Skeletal muscle tissue (tissue), 4 donors: Measurements from ENCODE around the gene TMEM54. TPM values are rescaled to one million over a fixed set of nuclear protein-coding genes. Genes with fewer than 3 reads are reported as not detected.

Experiments used
- H3K27ac ChIP-seq: one replicate; pipeline ENCODE4 v1.7.0; 2013; ENCODE audit warnings: mild to moderate bottlenecking, low read depth, low read length, inconsistent platforms
- H3K27me3 ChIP-seq, 3 donors: one replicate each; pipeline ENCODE4 v1.7.0; 2013; ENCODE audit warnings: low read length in 3 of 3; ENCODE audit not compliant: control insufficient read depth in 3 of 3, insufficient read depth in 3 of 3
- H3K36me3 ChIP-seq, 3 donors: one replicate each; pipeline ENCODE4 v1.7.0; 2013; ENCODE audit warnings: low read length in 3 of 3; ENCODE audit not compliant: control insufficient read depth in 3 of 3, insufficient read depth in 3 of 3
- H3K4me1 ChIP-seq, 3 donors: one replicate each; pipeline ENCODE4 v1.7.0; 2013; ENCODE audit warnings: low read length in 3 of 3, mild to moderate bottlenecking in 3 of 3; ENCODE audit not compliant: control insufficient read depth in 3 of 3, insufficient read depth in 3 of 3
- H3K4me3 ChIP-seq, 3 donors: one replicate each; pipeline ENCODE4 v1.7.0; 2013; ENCODE audit warnings: low read length in 3 of 3
- H3K9ac ChIP-seq, 3 donors: one replicate each; pipeline ENCODE4 v1.7.0; 2013; ENCODE audit warnings: low read length in 3 of 3, mild to moderate bottlenecking in 3 of 3, moderate library complexity in 2 of 3, low read depth in 1 of 3
- H3K9me3 ChIP-seq, 3 donors: one replicate each; pipeline ENCODE4 v1.7.0; 2013; ENCODE audit warnings: low read length in 3 of 3; ENCODE audit not compliant: control insufficient read depth in 3 of 3
- total RNA-seq: library from RNA; depleted of rRNA; stranded (reverse); fragments of >200 nt; gene quantifications from one replicate; pipeline ENCODE4 v1.2.3, GENCODE V29; 2014
- donor health status: Osteomylitis.

Gene TMEM54
- total RNA-seq, 1 donor from 2014 or later = 5.2 TPM

GRCh38 chr1:32891241-32891570 is 10.0 kb downstream of the TMEM54 start:
- H3K4me3 ChIP-seq = no peak overlapping the region
- no peak overlapping the region for H3K27ac ChIP-seq
- peaks cover 0 to 6% (median 0%) of the 10 kb centered on the region in 3 donors for H3K4me1 ChIP-seq
- H3K9ac ChIP-seq = no peak overlapping the region
- H3K36me3 ChIP-seq = no peaks in the 10 kb centered on the region
- H3K27me3 ChIP-seq = peaks cover 45 to 65% (median 51%) of the 10 kb centered on the region in 3 donors
- H3K9me3 ChIP-seq = no peaks in the 10 kb centered on the region

GRCh38 chr1:32890516-32891240 is 10.5 kb downstream of the TMEM54 start:
- no peak overlapping the region for H3K9ac ChIP-seq
- peaks cover 0 to 6% (median 0%) of the 10 kb centered on the region in 3 donors for H3K4me1 ChIP-seq
- H3K9me3 ChIP-seq = no peaks in the 10 kb centered on the region
- no peak overlapping the region for H3K27ac ChIP-seq
- no peak overlapping the region for H3K4me3 ChIP-seq
- no peaks in the 10 kb centered on the region for H3K36me3 ChIP-seq
- peaks cover 49 to 68% (median 56%) of the 10 kb centered on the region in 3 donors for H3K27me3 ChIP-seq

- H3K9me3 ChIP-seq = no peaks in the 10 kb centered on the region
- peaks cover 58 to 66% (median 62%) of the 10 kb centered on the region in 3 donors for H3K27me3 ChIP-seq
- H3K27ac ChIP-seq = no peak overlapping the region
- no peak overlapping the region for H3K9ac ChIP-seq
- no peak overlapping the region for H3K4me3 ChIP-seq
- H3K36me3 ChIP-seq = no peaks in the 10 kb centered on the region
- peaks cover 0 to 6% (median 0%) of the 10 kb centered on the region in 3 donors for H3K4me1 ChIP-seq
These were observed 11.4 kb downstream of the TMEM54 start for GRCh38 chr1:32889731-32890278.

GRCh38 chr1:32888677-32889420 is 12.3 kb downstream of the TMEM54 start:
- Histone ChIP-seq H3K27ac (no peak overlapping the region), H3K4me3 (no peak overlapping the region), H3K27me3 (peaks cover 60 to 63% (median 62%) of the 10 kb centered on the region in 3 donors), H3K9ac (no peak overlapping the region), H3K9me3 (no peaks in the 10 kb centered on the region), H3K36me3 (no peaks in the 10 kb centered on the region), H3K4me1 (peaks cover 0 to 6% (median 0%) of the 10 kb centered on the region in 3 donors)

GRCh38 chr1:32888134-32888533 is 13.1 kb downstream of the TMEM54 start:
- Histone ChIP-seq H3K4me1 (peaks cover 0 to 6% (median 0%) of the 10 kb centered on the region in 3 donors), H3K9me3 (no peaks in the 10 kb centered on the region), H3K27me3 (peaks cover 58 to 61% (median 60%) of the 10 kb centered on the region in 3 donors), H3K4me3 (no peak overlapping the region), H3K9ac (no peak overlapping the region), H3K36me3 (no peaks in the 10 kb centered on the region), H3K27ac (no peak overlapping the region)

- H3K4me1 ChIP-seq = peaks cover 0 to 3% (median 0%) of the 10 kb centered on the region in 3 donors
- no peak overlapping the region for H3K27ac ChIP-seq
- H3K36me3 ChIP-seq = no peaks in the 10 kb centered on the region
- no peaks in the 10 kb centered on the region for H3K9me3 ChIP-seq
- H3K27me3 ChIP-seq = peaks cover 55 to 58% (median 55%) of the 10 kb centered on the region in 3 donors
- no peak overlapping the region for H3K9ac ChIP-seq
- no peak overlapping the region for H3K4me3 ChIP-seq
These were observed 13.6 kb downstream of the TMEM54 start for GRCh38 chr1:32887623-32888022.

- H3K27me3 ChIP-seq = peaks cover 48 to 51% (median 48%) of the 10 kb centered on the region in 3 donors
- H3K36me3 ChIP-seq = no peaks in the 10 kb centered on the region
- H3K9me3 ChIP-seq = no peaks in the 10 kb centered on the region
- H3K4me1 ChIP-seq = peaks cover 5 to 6% (median 6%) of the 10 kb centered on the region in 3 donors
- no peak overlapping the region for H3K27ac ChIP-seq
- no peak overlapping the region for H3K9ac ChIP-seq
- no peak overlapping the region for H3K4me3 ChIP-seq
These were observed 14.3 kb downstream of the TMEM54 start for GRCh38 chr1:32886828-32887414.

- Histone ChIP-seq H3K36me3 (no peaks in the 10 kb centered on the region), H3K9ac (no peak within 1 kb of the TSS), H3K27me3 (peaks cover 42 to 45% (median 45%) of the 10 kb centered on the region in 3 donors), H3K4me3 (no peak within 1 kb of the TSS), H3K4me1 (peaks cover 12 to 13% (median 13%) of the 10 kb centered on the region in 3 donors), H3K27ac (no peak within 1 kb of the TSS), H3K9me3 (no peaks in the 10 kb centered on the region)
These were observed 15.0 kb downstream of the TMEM54 start, which contains the start of gene HPCA for GRCh38 chr1:32886004-32886827. TSS of gene HPCA (plus strand) at chr1:32886491. CDS start at chr1:32888899, 2,408 bp downstream.

GRCh38 chr1:32885676-32886003 is 15.5 kb downstream of the TMEM54 start:
- Histone ChIP-seq H3K36me3 (no peaks in the 10 kb centered on the region), H3K9me3 (no peaks in the 10 kb centered on the region), H3K4me3 (no peak overlapping the region), H3K27ac (no peak overlapping the region), H3K9ac (no peak overlapping the region), H3K27me3 (peaks cover 37 to 44% (median 39%) of the 10 kb centered on the region in 3 donors), H3K4me1 (peaks cover 16 to 19% (median 19%) of the 10 kb centered on the region in 3 donors)
